NCI-H128 (cell line): ENCODE measurements around the gene FGGY.
"Not testable (repeated sequence)": the region's sequence is repeated elsewhere in the genome, so short reads cannot be mapped to it uniquely, and the experiment has no call there.

ENCODE experiments used
- DNase-seq: peaks from one replicate; lab custom pipeline; 2025; ENCODE audit not compliant: unreplicated experiment; lab: John Stamatoyannopoulos, UW

The FGGY gene

DNA sequence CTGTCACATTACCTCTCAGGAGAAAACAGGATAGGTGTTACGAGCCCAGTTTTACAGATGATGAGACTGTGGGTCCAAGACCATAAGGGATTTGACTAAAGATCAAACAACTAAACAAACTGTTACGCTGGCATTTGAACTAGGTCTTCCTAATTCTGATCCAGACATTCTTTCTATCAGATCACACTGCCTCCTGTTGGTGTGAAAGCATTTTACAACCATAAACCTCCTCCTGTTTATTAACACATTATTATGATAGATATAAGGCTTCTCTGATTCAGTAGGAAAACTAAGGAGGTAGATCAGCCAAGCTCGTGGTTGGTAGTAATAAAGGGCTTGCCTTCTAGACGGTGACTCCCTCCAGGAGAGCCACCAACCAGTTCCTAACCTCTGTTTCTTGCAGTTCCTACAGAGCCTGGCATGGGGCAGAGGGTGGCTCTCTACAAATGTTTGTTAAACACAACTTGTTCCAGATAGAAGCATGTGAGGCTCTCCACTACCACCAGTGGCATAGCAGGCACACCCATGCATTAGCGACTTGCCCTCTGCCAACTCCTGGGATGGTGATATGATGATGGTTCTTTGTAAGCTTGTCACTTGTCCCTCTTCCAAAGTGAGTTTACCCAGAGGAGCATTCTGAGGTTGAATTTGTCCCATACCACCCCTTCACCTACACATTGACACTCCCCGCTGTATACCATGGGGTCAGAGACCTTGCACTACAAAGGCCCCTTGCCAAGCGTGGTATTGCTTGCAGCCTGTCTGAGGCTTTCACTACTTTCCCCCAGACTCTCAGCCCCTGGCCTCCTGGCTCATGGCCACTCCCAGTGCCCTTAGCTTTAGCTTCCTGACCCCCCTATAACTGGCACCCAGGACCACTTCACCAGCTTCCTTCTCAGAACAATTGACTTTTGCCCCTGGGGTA lies 421.4 kb downstream of the FGGY start:
- no peak for DNase-seq

- no peak for DNase-seq
Measured at GRCh38 chr1:59718989-59719360, 422.1 kb downstream of the FGGY start.

- DNase-seq: no peak
Measured at GRCh38 chr1:59720326-59721115, 423.6 kb downstream of the FGGY start.

- DNase-seq: no peak
Measured at GRCh38 chr1:59730302-59730701, 433.4 kb downstream of the FGGY start.

DNA sequence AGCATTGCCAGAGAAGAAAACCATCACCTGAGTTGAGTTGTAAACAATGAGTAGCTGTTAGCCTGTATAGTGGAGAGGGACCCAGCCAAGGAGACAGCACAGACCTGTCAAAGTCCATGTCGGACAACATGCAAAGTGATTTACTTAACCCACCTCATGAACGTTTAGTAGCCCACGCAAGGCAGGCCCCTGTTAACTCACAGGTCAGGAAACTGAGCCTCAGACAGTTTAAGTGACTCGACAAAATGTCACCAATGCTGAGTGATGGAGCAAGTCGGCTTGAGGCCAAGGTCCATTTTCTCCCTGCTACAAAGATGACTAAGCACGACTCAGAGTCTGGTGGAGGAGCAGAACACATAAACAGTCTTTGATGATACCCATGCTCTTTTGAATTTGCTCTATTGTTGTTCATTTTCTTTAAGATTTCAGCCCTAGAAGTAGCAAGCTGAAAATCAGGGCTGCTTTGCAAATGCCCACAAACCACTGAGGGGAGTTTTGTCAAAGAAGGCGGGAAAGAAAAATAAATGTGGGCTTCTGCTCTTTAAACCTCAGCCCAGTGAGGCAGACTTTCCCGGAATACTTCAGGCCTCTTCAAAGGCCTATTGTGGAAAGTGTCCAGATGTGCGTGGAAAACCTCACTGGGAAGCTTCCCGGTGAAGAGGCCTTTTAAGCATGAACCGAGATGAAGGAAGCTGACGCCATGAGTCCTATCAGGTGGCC lies 434.0 kb downstream of the FGGY start:
- no peak for DNase-seq

- DNase-seq: no peak
Measured at GRCh38 chr1:59731591-59731990, 434.7 kb downstream of the FGGY start.

GRCh38 chr1:59732214-59732955 lies 435.5 kb downstream of the FGGY start:
- no peak for DNase-seq

GRCh38 chr1:59733443-59734141 lies 436.7 kb downstream of the FGGY start:
- no peak for DNase-seq

DNA sequence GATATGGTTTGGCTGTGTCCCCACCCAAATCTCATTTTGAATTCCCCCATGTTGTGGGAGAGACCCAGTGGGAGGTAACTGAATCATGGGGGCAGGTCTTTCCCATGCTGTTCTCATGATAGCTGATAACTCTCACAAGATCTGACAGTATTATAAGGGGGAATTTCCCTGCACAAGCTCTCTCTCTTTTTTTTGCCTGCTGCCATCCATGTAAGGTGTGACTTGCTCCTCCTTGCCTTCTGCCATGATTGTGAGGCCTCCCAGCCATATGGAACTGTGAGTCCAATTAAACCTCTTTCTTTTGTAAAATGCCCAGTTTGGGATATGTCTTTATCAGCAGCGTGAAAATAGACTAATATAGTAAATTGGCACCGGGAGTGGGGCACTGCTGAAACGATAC lies 439.0 kb downstream of the FGGY start:
- not testable (repeated sequence) for DNase-seq

GRCh38 chr1:59736744-59737143 lies 439.9 kb downstream of the FGGY start:
- DNase-seq: no peak

- DNase-seq: no peak
Measured at GRCh38 chr1:59737638-59738037, 440.7 kb downstream of the FGGY start.

DNA sequence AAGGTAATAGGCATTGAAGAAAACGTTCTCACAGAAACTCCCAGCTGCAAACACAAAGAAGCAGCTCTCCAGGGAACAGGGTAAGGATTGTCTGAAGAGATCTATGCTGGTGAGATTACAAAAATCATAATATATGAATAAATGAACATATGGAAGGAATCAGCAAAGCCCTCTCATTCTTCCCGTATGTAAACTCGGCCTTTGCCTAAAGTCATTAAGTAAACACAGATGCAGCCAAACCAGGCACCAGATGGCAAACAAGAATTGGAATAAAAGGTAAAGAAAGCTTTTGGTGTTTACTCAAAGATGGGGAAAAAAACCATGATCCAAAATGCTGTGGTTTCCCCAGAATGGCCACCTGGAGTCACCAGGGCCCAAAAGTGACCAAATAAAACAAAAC lies 441.3 kb downstream of the FGGY start:
- no peak for DNase-seq

DNA sequence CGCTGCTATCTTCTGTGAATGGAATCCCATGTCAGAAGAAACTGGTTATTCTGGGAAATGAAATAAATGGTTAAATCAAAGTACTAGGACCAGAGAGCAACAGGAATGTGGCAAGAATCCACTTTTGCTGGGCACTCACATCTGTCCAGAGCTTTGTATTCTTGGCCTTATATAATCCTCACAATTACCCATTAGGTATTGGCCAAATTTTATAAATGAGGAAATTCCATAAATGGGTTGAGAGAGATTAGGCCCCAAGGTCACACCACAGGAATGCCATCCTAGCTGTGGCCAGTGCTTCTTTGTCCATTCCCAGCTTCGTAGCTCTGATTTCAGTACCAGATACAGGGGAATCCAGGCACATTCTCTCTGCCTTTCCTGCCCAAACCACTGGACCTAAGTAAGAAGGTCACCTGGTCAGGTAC lies 441.7 kb downstream of the FGGY start:
- no peak for DNase-seq

- DNase-seq: no peak
Measured at GRCh38 chr1:59739111-59739510, 442.2 kb downstream of the FGGY start.

GRCh38 chr1:59742526-59742925 lies 445.6 kb downstream of the FGGY start:
- DNase-seq: no peak

DNA sequence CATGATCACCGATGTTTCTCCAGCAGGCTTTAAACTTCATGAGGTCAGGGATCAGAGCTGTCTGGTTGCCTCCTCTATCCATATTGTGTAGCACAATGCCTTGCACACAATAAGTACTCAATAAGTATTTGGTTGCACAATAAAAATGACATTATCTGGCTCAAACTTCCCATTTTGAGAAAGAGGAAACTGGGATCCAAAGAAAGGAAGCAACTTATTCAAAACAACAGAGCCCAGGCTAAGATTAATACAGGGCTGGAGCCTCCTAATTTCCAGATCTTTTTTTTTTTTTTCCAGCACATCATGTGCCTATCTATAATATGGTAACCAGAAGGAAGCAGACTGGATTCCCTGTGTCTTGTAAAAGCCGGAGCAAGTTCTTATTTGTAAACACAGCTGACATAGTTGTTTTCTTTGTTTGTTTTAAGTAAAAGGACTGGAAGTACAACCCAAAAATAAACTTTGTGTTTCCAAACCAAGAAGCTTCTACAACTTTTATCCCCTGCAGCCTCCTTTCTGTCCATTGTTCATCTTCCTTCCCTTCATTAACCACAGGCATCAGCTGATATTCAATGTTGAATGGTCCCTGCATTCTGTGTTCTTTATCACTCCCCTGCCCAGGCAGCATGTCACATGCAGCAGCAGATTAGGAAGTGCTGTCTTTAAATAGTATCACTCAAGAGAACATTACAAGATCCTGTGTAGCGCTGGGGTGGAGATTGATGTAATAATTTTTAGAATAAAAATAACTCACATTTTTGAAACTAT lies 446.6 kb downstream of the FGGY start:
- no peak for DNase-seq

GRCh38 chr1:59747420-59748024 lies 450.6 kb downstream of the FGGY start:
- no peak for DNase-seq

DNA sequence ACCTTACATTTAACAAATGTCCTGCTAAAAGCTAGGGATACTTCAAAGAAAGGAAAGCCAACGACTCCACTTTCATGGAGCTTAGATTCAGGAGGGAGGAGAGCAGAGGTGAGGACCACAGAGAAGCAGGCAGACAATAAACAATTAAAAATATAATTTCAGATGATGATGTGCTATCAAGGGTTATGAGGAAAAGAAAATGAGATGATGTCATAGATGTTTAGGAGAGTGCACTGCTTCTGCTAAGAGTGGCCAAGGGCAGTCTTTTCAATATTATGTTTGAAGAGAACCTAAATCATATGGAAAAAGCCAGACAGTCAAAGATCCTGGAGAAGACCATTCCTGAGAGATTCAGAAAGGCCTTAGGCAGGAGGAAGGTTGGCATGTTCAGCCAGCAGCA lies 451.2 kb downstream of the FGGY start:
- DNase-seq: no peak
